SK-N-MC (cell line): Measurements from ENCODE around the gene GRK4.

Source experiments
- EZH2 ChIP-seq: fragments of 200-600 bp; sonication (generic); IDR thresholded peaks from one replicate; pipeline ENCODE4 v1.6.1; 2017; ENCODE audit warnings: antibody characterized with exemption
- FOXP2 ChIP-seq: optimal IDR thresholded peaks from 2 replicates; pipeline ENCODE3; 2011; ENCODE audit warnings: mild to moderate bottlenecking, moderate library complexity; ENCODE audit not compliant: insufficient read depth; ENCODE audit errors: extremely low read length, control extremely low read depth
- POLR2AphosphoS5 ChIP-seq: IDR thresholded peaks from 2 replicates; pipeline ENCODE4 v1.6.1; 2012; ENCODE audit warnings: mild to moderate bottlenecking, low read depth, low read length, borderline replicate concordance

DNA sequence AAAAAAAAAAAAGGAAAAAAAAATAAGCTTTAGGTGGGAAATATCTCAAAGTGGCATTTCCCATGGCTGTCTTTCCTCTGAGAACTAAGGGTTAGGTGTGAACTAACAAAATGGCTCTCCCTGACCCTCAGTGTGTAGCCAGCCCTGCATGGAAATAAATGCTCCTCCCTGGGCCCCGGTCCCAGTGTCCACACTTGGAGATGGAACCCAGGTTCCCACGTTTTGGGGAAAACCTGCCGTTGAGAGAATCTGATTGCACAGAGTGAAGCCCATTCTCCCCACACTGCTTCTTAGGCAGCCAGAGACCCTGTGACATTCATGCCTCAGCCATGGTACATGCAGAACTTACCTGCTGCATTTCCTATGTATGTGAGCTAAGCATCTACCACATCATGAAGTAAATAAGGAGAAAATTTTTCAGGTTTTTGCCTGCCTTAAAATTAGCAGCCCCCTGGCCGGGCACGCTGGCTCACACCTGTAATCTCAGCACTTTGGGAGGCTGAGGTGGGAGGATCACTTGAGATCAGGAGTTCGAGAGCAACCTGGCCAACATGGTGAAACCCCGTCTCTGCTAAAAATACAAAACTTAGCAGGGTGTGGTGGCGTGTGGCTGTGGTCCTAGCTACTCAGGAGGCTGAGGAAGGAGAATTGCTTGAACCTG, 76.5 kb downstream of the GRK4 start:
- no peak for TF ChIP-seq EZH2
- no peak for TF ChIP-seq FOXP2
- no peak for TF ChIP-seq POLR2AphosphoS5
